Activated CD4-positive, alpha-beta T cell treated with anti-CD3 and anti-CD28 coated beads, Interleukin-2, amount 50 U/mL, for 1 hour (primary cell): ENCODE results near the gene AP2A1.
"Not testable (repeated sequence)": the region's sequence is repeated elsewhere in the genome, so short reads cannot be mapped to it uniquely, and the experiment has no call there.

ENCODE experiments used
- DNase-seq: peaks from one replicate; pipeline ENCODE4 v3.0.0-alpha.2; 2020

Gene AP2A1

DNA sequence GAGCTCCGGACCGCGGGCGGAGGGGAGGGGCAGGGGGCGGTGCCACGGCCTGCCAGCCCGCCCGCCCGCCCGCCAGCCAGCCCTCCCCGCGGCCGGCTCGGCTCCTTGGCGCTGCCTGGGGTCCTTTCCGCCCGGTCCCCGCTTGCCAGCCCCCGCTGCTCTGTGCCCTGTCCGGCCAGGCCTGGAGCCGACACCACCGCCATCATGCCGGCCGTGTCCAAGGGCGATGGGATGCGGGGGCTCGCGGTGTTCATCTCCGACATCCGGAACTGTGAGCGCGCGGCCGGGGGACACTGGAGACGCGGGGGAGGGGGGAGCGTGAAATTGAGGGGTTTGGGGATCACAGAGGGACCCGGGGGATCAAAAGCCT lies at the start of gene AP2A1:
TSS of gene AP2A1 (plus strand) at position 72 of the 370 bp plus-strand sequence. CDS start at position 205, 133 bp downstream.
- DNase-seq = no peak

DNA sequence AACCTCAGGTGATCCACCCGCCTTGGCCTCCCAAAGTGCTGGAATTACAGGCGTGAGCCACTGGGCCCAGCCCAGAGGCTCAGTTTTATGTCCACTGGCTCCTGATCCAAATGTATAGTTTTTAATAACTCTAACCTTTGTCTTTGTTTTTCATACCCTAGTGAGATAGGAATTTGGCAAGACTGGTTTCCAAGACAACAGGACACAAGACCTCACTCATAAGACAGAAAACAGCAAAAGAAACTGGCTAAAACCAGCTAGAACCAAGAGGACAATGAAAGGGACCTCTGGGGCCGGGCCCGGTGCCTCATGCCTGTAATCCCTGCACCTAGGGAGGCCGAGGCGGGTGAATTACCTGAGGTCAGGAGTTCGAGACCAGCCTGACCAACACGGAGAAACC lies 48.3 kb upstream of the AP2A1 start:
- no peak for DNase-seq

DNA sequence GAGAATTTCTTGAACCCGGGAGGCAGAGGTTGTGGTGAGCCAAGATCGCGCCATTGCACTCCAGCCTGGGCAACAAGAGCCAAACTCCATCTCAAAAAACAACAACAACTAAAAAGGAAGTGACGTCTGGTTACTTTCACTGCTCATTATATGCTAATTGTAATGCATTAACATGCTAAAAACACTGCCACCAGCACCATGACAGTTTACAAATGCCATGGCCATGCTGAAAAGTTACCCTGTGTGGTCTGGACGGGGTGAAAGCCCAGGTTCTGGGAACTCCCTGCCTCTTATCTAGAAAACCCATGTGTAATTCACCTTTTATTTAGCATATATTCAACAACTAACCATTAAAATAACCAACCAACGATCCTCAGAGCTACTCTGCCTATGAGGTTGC lies 47.8 kb upstream of the AP2A1 start:
- DNase-seq = no peak

GRCh38 chr19:49719420-49719819 lies 47.4 kb upstream of the AP2A1 start:
- not testable (repeated sequence) for DNase-seq

- no peak for DNase-seq
Observed at GRCh38 chr19:49727217-49728030, 39.4 kb upstream of the AP2A1 start.

DNA sequence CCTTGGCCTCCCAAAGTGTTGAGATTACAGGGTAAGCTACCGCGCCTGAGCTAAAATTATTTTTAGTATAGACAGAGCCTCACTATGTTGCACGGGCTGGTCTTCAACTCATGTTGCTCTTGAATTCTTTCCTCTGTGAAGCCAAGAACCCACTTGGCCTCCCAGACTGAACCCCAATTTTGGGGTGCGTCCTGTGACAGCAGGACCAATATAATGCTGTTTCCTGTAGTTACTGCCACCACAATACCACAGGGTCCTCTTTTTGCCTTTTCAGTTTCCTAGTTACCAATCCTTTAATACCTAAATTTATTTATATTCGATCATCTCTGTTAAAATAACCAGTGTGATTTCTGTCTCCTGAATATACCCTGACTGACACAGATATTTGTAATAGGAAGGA lies 36.6 kb upstream of the AP2A1 start:
- no peak for DNase-seq

- no peak for DNase-seq
Observed at GRCh38 chr19:49738268-49738667, 28.5 kb upstream of the AP2A1 start.

DNA sequence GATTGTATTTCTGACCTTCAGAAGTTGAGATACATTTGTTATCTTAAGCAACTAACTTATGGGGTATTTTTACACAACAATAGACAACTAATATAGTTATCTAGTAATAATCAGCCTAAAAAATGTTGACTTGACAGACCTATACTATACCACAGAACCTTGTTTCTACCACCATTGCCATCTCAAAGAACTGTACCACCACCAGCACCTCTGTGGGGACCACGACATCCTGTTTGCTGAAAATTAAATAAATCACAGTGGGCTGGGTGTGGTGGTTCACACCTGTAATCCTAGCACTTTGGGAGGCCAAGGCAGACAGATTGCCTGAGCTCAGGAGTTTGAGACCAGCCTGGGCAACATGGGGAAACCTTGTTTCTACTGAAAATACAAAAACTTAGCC lies 27.7 kb upstream of the AP2A1 start:
- no peak for DNase-seq

DNA sequence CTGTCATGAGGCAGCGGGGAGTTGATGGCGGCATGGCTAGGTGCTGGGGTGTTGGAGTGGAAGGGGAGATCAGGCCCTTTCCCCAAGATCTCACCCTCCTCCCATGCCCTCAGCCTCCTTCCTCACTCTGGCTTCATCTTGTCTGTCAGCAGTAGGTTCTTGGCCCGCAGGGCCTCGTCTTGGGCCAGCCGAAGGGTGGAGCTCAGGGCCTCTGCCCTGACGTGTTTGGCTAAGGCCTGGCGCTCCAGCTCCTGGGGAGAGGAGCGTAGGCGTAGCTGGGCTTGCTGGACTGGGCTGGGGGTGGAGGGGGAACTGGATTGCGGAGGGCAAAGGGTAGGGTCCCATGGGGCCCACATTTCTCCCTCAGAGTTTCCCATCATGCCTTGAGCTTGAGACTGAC lies 26.9 kb upstream of the AP2A1 start:
- DNase-seq = no peak

GRCh38 chr19:49741210-49741844 lies 25.5 kb upstream of the AP2A1 start:
- no peak for DNase-seq

GRCh38 chr19:49744946-49745381 lies 21.8 kb upstream of the AP2A1 start:
- DNase-seq = no peak

- DNase-seq = peak; percentile 40
Observed at GRCh38 chr19:49746206-49746958, 20.4 kb upstream of the AP2A1 start.

DNA sequence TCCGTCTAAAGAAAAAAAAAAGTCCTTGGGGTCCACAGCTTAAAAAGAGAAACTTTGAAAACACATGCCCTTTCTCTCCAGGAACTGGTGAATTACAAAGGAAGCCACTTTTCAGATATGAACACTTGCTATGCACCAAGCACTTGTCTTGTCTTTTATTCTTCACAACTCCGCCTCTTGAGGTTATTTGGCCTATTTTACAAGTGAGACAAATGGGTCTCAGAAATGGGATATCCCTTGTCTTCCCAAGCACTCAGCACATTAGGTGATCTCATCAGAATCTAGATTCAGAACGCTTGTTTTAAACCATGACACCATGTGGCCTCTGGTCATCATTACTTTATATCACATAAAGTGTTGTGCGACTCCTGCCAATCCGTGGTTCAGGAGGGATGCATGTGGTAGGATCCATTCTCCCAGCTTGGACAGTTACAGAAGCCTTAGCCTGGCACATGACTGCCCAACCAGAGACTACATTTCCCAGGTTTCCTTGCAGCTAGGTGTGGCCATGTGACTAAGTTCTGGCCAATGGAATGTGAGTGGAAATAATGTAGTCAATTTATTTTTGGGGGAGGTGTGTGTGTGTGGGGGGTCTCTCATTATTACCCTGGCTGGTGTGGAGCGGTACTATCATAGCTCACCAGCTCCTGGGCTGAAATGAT lies 17.6 kb upstream of the AP2A1 start:
- no peak for DNase-seq

- DNase-seq = no peak
Observed at GRCh38 chr19:49749771-49750170, 17.0 kb upstream of the AP2A1 start.

GRCh38 chr19:49752701-49753100 lies 14.1 kb upstream of the AP2A1 start:
- DNase-seq = no peak

DNA sequence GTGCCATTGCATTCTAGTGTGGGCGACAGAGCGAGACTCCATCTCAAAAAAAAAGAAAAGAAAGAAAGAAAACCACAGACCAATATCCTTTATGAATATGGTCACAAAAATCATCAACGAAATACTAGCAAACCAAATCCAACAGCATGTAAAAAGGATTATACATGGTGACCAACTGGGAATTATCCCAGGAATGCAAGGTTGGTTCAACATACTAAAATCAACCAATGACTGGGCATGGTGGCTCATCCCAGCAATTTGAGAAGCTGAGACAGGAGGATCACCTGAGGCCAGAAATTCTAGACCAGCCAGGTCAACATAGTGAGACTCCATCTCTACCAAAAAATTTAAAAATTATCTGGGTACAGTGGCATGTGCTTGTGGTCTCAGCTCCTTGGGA lies 10.8 kb upstream of the AP2A1 start:
- DNase-seq = no peak

- no peak for DNase-seq
Observed at GRCh38 chr19:49758292-49758691, 8.5 kb upstream of the AP2A1 start.

GRCh38 chr19:49761249-49761624 lies 5.6 kb upstream of the AP2A1 start:
- no peak for DNase-seq

- no peak for DNase-seq
Observed at GRCh38 chr19:49761625-49762311, 5.0 kb upstream of the AP2A1 start.

- DNase-seq = no peak
Observed at GRCh38 chr19:49763230-49763629, 3.6 kb upstream of the AP2A1 start, which contains the start of gene TSKS. Gene TSKS, minus strand, starts transcription at chr19:49763306. Its CDS starts 59 bp downstream, at chr19:49763247.

DNA sequence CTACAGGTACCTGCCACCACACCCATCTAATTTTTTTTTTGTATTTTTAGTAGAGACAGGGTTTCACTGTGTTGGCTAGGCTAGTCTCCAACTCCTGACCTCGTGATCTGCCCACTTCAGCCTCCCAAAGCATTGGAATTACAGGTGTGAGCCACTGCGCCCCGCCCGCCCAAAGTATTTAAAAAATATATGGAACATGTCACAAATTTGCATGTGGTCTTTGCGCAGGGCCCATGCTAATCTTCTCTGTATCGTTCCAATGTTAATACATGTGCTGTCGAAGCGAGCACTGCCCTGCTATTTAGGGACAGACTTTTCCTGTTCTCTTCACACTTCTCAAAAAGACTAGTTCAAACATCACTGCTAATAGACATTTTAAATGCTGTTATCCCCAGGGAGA lies 2.5 kb upstream of the AP2A1 start:
- DNase-seq = no peak
